Vagina (tissue), 2 donors: ENCODE results near the gene DKC1. TPM values are rescaled to one million over a fixed set of nuclear protein-coding genes. Genes with fewer than 3 reads are reported as not detected.
A peak's percentile ranks its signal among the peaks of the same experiment; 100 is the strongest.

ENCODE experiments used
- DNase-seq, 2 donors: peaks; one replicate each; pipeline ENCODE4 v3.0.0-alpha.2; 2017; ENCODE audit errors: extremely low spot score in 2 of 2
- H3K27ac ChIP-seq: fragments of 200-600 bp; sonication (generic); one replicate; pipeline ENCODE4 v1.5.1; 2019
- H3K27me3 ChIP-seq: fragments of 200-600 bp; sonication (generic); one replicate; pipeline ENCODE4 v1.5.1; 2019
- H3K36me3 ChIP-seq, 2 donors: fragments of 200-600 bp; sonication (generic); one replicate each; pipeline ENCODE4 v1.5.1; 2017 to 2019
- H3K4me1 ChIP-seq: fragments of 200-600 bp; sonication (generic); one replicate; pipeline ENCODE4 v1.5.1; 2019
- H3K4me3 ChIP-seq, 2 donors: fragments of 200-600 bp; sonication (generic); 1 replicate in 1 of 2; 2 replicates in 1 of 2; pipeline ENCODE4 v1.5.1; 2016 to 2019
- H3K9me3 ChIP-seq: fragments of 200-600 bp; sonication (generic); one replicate; pipeline ENCODE4 v1.5.1; 2019
- POLR2A ChIP-seq, 2 donors: fragments of 450-650 bp; IDR thresholded peaks; one replicate each; pipeline ENCODE4 v1.6.1; 2017; ENCODE audit warnings: antibody characterized with exemption in 2 of 2, mild to moderate bottlenecking in 2 of 2, moderate library complexity in 2 of 2
- POLR2AphosphoS5 ChIP-seq, 2 donors: sonication (generic); formaldehyde crosslinking; IDR thresholded peaks; one replicate each; pipeline ENCODE4 v1.9.0; 2017; ENCODE audit warnings: antibody characterized with exemption in 2 of 2, mild to moderate bottlenecking in 2 of 2, low read depth in 1 of 2; ENCODE audit not compliant: insufficient read depth in 1 of 2
- intact Hi-C: fragments of 100-400 bp; cut with DNase I; formaldehyde crosslinking; loops from one replicate; pipeline ENCODE4 v1.15.1; 2023
- total RNA-seq: library from RNA; depleted of rRNA; stranded (reverse); fragments of >200 nt; gene quantifications from one replicate; pipeline ENCODE4 v1.2.3, GENCODE V29; 2016
- TF ChIP-seq, protein P1 (sequence below), 3 experiments: fragments of 450-650 bp in 2 of 3; fragments of 200-600 bp in 1 of 3; sonication (generic) in 1 of 3; IDR thresholded peaks; one replicate each; pipeline ENCODE4 v1.5.1; 2017 to 2019; ENCODE audit warnings: antibody characterized with exemption in 3 of 3, mild to moderate bottlenecking in 2 of 3, moderate library complexity in 2 of 3

The DKC1 gene
- total RNA-seq, 1 donor from 2014 or later = 22.8 TPM

DNA sequence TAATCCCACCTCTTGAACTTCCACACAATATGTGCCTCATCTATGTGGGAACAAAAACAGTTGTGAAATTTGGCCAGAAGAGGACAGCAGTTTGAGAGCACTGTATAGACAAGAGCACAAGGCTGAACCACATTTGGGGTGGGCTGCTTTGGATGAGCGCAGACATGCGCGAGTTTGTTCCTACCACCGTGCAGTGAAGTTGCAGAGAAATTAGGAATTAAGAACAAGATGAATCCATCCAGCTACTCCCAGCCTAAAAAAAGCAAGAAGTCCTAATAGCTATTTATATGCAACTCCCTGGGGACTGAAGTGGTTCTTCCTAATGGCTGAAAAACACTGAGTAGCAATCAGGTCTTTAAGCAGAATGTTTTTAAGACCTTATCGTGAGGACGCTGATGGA is 12.8 kb upstream of the DKC1 start:
- Histone ChIP-seq H3K36me3 (no peaks in the 10 kb centered on the region), H3K27ac (no peak overlapping the region), H3K27me3 (no peaks in the 10 kb centered on the region), H3K4me1 (no peaks in the 10 kb centered on the region), H3K4me3 (peak overlapping the region; percentile 47 to 54), H3K9me3 (no peaks in the 10 kb centered on the region)
- intact Hi-C loops = no loop called here
- no peak for TF ChIP-seq POLR2AphosphoS5 (IDR thresholded peaks at IDR 0.05; ENCODE audit: insufficient read depth in 1 of 2, low read depth in 1 of 2)
- no peak for TF ChIP-seq POLR2A (IDR thresholded peaks at IDR 0.05)
- TF ChIP-seq, protein P1, sequence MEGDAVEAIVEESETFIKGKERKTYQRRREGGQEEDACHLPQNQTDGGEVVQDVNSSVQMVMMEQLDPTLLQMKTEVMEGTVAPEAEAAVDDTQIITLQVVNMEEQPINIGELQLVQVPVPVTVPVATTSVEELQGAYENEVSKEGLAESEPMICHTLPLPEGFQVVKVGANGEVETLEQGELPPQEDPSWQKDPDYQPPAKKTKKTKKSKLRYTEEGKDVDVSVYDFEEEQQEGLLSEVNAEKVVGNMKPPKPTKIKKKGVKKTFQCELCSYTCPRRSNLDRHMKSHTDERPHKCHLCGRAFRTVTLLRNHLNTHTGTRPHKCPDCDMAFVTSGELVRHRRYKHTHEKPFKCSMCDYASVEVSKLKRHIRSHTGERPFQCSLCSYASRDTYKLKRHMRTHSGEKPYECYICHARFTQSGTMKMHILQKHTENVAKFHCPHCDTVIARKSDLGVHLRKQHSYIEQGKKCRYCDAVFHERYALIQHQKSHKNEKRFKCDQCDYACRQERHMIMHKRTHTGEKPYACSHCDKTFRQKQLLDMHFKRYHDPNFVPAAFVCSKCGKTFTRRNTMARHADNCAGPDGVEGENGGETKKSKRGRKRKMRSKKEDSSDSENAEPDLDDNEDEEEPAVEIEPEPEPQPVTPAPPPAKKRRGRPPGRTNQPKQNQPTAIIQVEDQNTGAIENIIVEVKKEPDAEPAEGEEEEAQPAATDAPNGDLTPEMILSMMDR (IDR thresholded peaks at IDR 0.05) = no peak
- DNase-seq = no peak

- H3K4me3 ChIP-seq = peak within 1 kb of the TSS; percentile 47 to 54
- H3K9me3 ChIP-seq = no peaks in the 10 kb centered on the region
- DNase-seq = no peak
- peak within 1 kb of the TSS; percentile 64 for H3K27ac ChIP-seq
- H3K4me1 ChIP-seq = no peaks in the 10 kb centered on the region
- no peaks in the 10 kb centered on the region for H3K36me3 ChIP-seq
- no peaks in the 10 kb centered on the region for H3K27me3 ChIP-seq
- intact Hi-C loops = no loop called here
- TF ChIP-seq, protein P1 (IDR thresholded peaks at IDR 0.05) = no peak
- peak in 1 of 2 donors; percentile 38 for TF ChIP-seq POLR2AphosphoS5 (IDR thresholded peaks at IDR 0.05; ENCODE audit: insufficient read depth in 1 of 2, low read depth in 1 of 2)
Observed at GRCh38 chrX:154750301-154751202, 12.1 kb upstream of the DKC1 start, which contains the start of gene GAB3. Gene GAB3 (minus strand): TSS chrX:154751077. CDS start chrX:154751025, 52 bp downstream.

GRCh38 chrX:154751203-154751668 is 11.4 kb upstream of the DKC1 start:
- H3K27me3 ChIP-seq = no peaks in the 10 kb centered on the region
- no peak for DNase-seq
- TF ChIP-seq, protein P1 (IDR thresholded peaks at IDR 0.05) = no peak
- no peak for TF ChIP-seq POLR2AphosphoS5 (IDR thresholded peaks at IDR 0.05; ENCODE audit: insufficient read depth in 1 of 2, low read depth in 1 of 2)
- TF ChIP-seq POLR2A (IDR thresholded peaks at IDR 0.05) = no peak
- intact Hi-C loops = no loop called here
- no peaks in the 10 kb centered on the region for H3K9me3 ChIP-seq
- H3K4me1 ChIP-seq = no peaks in the 10 kb centered on the region
- peak overlapping the region; percentile 47 to 54 for H3K4me3 ChIP-seq
- H3K27ac ChIP-seq = no peak overlapping the region
- no peaks in the 10 kb centered on the region for H3K36me3 ChIP-seq

GRCh38 chrX:154751669-154752271 is 10.9 kb upstream of the DKC1 start:
- intact Hi-C loops = no loop called here
- Histone ChIP-seq H3K36me3 (no peaks in the 10 kb centered on the region), H3K4me1 (no peaks in the 10 kb centered on the region), H3K4me3 (no peak overlapping the region), H3K9me3 (no peaks in the 10 kb centered on the region), H3K27me3 (no peaks in the 10 kb centered on the region), H3K27ac (no peak overlapping the region)
- TF ChIP-seq POLR2A (IDR thresholded peaks at IDR 0.05) = no peak
- no peak for TF ChIP-seq POLR2AphosphoS5 (IDR thresholded peaks at IDR 0.05; ENCODE audit: insufficient read depth in 1 of 2, low read depth in 1 of 2)
- TF ChIP-seq, protein P1 (IDR thresholded peaks at IDR 0.05) = no peak
- no peak for DNase-seq
